ENCODE results near the gene TMED3.

DNA sequence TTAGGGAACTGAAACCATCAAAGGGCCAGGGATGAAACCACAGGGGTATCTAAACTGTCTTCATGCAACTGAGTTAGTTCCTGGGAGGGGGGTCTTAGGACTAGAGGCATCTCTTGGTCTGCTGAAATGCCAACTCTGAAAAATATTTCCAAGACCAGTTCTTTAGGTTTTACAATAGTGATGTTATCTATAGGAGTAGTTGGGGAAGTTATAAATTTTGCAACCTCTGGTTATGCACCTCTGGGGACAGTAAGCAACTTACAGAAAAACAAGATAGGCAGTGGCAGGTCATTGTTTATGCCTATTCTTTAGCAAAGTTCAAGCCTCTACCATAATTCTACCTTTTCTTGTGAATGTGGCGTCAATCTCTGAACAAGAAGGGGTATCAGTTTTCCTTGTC, 60.7 kb downstream of the TMED3 start:
- TF ChIP-seq, protein P1, sequence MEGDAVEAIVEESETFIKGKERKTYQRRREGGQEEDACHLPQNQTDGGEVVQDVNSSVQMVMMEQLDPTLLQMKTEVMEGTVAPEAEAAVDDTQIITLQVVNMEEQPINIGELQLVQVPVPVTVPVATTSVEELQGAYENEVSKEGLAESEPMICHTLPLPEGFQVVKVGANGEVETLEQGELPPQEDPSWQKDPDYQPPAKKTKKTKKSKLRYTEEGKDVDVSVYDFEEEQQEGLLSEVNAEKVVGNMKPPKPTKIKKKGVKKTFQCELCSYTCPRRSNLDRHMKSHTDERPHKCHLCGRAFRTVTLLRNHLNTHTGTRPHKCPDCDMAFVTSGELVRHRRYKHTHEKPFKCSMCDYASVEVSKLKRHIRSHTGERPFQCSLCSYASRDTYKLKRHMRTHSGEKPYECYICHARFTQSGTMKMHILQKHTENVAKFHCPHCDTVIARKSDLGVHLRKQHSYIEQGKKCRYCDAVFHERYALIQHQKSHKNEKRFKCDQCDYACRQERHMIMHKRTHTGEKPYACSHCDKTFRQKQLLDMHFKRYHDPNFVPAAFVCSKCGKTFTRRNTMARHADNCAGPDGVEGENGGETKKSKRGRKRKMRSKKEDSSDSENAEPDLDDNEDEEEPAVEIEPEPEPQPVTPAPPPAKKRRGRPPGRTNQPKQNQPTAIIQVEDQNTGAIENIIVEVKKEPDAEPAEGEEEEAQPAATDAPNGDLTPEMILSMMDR (conservative IDR thresholded peaks at IDR 0.05; ENCODE audit: low read depth, low read length), result no peak
- TF ChIP-seq EZH2 (IDR thresholded peaks at IDR 0.05; ENCODE audit: low read length, unreplicated experiment), result no peak
